HepG2 (cell line): ENCODE data around the gene ANKRD55. TPM values are rescaled to one million over a fixed set of nuclear protein-coding genes. Genes with fewer than 3 reads are reported as not detected.
A peak's percentile ranks its signal among the peaks of the same experiment; 100 is the strongest.

Experiments used
- ATAC-seq: fragments of 200-7000 bp; cut with Tn5 transposase; 3 replicates; pipeline ENCODE4 v1.9.1; 2020; ENCODE audit warnings: mild to moderate bottlenecking, moderate library complexity
- BruUV-seq: library from RNA; stranded (reverse); fragments of 400-500 nt; replicated peaks from 2 replicates; lab custom pipeline; 2021; lab: Mats Ljungman, UMichigan
- CTCF ChIA-PET: fragments of 300-600 bp; formaldehyde crosslinking; extraction: SDS; loops from one replicate; lab custom pipeline; 2021; ENCODE audit warnings: low total read pairs, inconsistent platforms, low intra/inter-chr PET ratio; lab: Yijun Ruan, JAX
- POLR2A ChIA-PET: fragments of 350-600 bp; sonication (Branson Sonifier 250); formaldehyde crosslinking; loops from one replicate; lab custom pipeline; 2020; ENCODE audit warnings: antibody characterized with exemption, inconsistent platforms; lab: Yijun Ruan, JAX
- DNase-seq: peaks from one replicate; pipeline ENCODE4 v3.0.0-alpha.2; 2015; ENCODE audit warnings: low spot score
- FAIRE-seq: peaks from 3 replicates; lab custom pipeline; 2011; peaks lifted over from hg19 to GRCh38; lab: Jason Lieb, UNC
- H2AFZ ChIP-seq: one replicate; pipeline ENCODE4 v1.6.1; 2011; ENCODE audit warnings: low read length, inconsistent platforms
- H3K27ac ChIP-seq: fragments of 300-600 bp; 3 replicates; pipeline ENCODE4 v1.8.0; 2011; ENCODE audit warnings: mixed run types, mild to moderate bottlenecking, mixed read lengths, low read length, inconsistent platforms; ENCODE audit not compliant: insufficient read depth; ENCODE audit errors: extremely low read length
- H3K27me3 ChIP-seq, 2 experiments: fragments of 200-600 bp in 1 of 2; 2 replicates in 1 of 2; 3 replicates in 1 of 2; pipeline versions ENCODE4 v1.6.0 to v1.8.0; 2011; ENCODE audit warnings: low read length in 2 of 2, mild to moderate bottlenecking in 2 of 2, moderate library complexity in 2 of 2, inconsistent platforms in 1 of 2; ENCODE audit not compliant: insufficient read depth in 2 of 2, control insufficient read depth in 1 of 2
- H3K36me3 ChIP-seq, 2 experiments: fragments of 200-600 bp in 1 of 2; replicated peaks in 1 of 2; 2 replicates in 1 of 2; 3 replicates in 1 of 2; pipeline versions ENCODE4 v1.5.1 to v1.8.0; 2011; ENCODE audit warnings: low read length in 2 of 2, inconsistent platforms in 1 of 2; ENCODE audit not compliant: insufficient read depth in 2 of 2, control insufficient read depth in 1 of 2
- H3K4me1 ChIP-seq: 2 replicates; pipeline ENCODE4 v1.5.1; 2012; ENCODE audit warnings: low read length, inconsistent platforms; ENCODE audit not compliant: insufficient read depth
- H3K4me2 ChIP-seq: 2 replicates; pipeline ENCODE4 v1.6.0; 2011; ENCODE audit warnings: low read depth, low read length, inconsistent platforms
- H3K4me3 ChIP-seq, 3 experiments: fragments of 200-600 bp in 1 of 3; sonication (generic), shearing (Covaris generic) in 1 of 3; replicated peaks in 1 of 3; 2 replicates each; pipeline ENCODE4 v1.5.1; 2011 to 2016; ENCODE audit warnings: low read length in 3 of 3, inconsistent platforms in 2 of 3, low read depth in 2 of 3, mild to moderate bottlenecking in 2 of 3, control low read depth in 1 of 3, mixed read lengths in 1 of 3; ENCODE audit not compliant: insufficient read depth in 1 of 3
- H3K79me2 ChIP-seq: one replicate; pipeline ENCODE4 v1.6.1; 2011; ENCODE audit warnings: low read length, inconsistent platforms; ENCODE audit not compliant: insufficient read depth
- H3K9ac ChIP-seq: 2 replicates; pipeline ENCODE4 v1.6.0; 2011; ENCODE audit warnings: mild to moderate bottlenecking, low read depth, low read length, inconsistent platforms; ENCODE audit not compliant: insufficient read depth
- H3K9me3 ChIP-seq: 2 replicates; pipeline ENCODE4 v1.5.1; 2012; ENCODE audit warnings: mild to moderate bottlenecking, low read length
- H4K20me1 ChIP-seq: 2 replicates; pipeline ENCODE4 v1.6.0; 2011; ENCODE audit warnings: inconsistent platforms, mild to moderate bottlenecking, low read length, moderate library complexity; ENCODE audit not compliant: insufficient read depth
- CENPX ChIP-seq: sonication (generic); formaldehyde crosslinking; IDR thresholded peaks from 2 replicates; pipeline ENCODE4 v1.9.0; 2021; ENCODE audit warnings: mild to moderate bottlenecking, missing genetic modification reagents, moderate library complexity
- IKZF1 ChIP-seq: fragments of 450-650 bp; IDR thresholded peaks from 2 replicates; pipeline ENCODE4 v1.7.1; 2016
- LCORL ChIP-seq, 2 experiments: fragments of 450-650 bp in 1 of 2; sonication (generic) in 1 of 2; formaldehyde crosslinking in 1 of 2; IDR thresholded peaks; 2 replicates each; pipeline versions ENCODE4 v1.5.0 to v1.6.1; 2017 to 2020; ENCODE audit warnings: antibody characterized with exemption in 1 of 2, missing genetic modification reagents in 1 of 2
- MEF2D ChIP-seq: sonication (generic); formaldehyde crosslinking; IDR thresholded peaks from 2 replicates; pipeline ENCODE4 v1.5.1; 2020; ENCODE audit warnings: mild to moderate bottlenecking, missing genetic modification reagents
- MLLT10 ChIP-seq: sonication (generic); formaldehyde crosslinking; IDR thresholded peaks from 2 replicates; pipeline ENCODE4 v1.4.0; 2020; ENCODE audit warnings: missing genetic modification reagents
- SAP130 ChIP-seq: IDR thresholded peaks from 2 replicates; pipeline ENCODE4 v1.6.1; 2016; ENCODE audit warnings: low read depth
- ZNF205 ChIP-seq: IDR thresholded peaks from 2 replicates; pipeline ENCODE4 v1.6.1; 2018; ENCODE audit warnings: missing biosample characterization, missing genetic modification reagents
- ZNF24 ChIP-seq: fragments of 450-650 bp; IDR thresholded peaks from 2 replicates; pipeline ENCODE4 v1.6.1; 2017; ENCODE audit warnings: antibody characterized with exemption, mild to moderate bottlenecking
- ZNF274 ChIP-seq: sonication (generic); formaldehyde crosslinking; IDR thresholded peaks from 2 replicates; pipeline ENCODE4 v1.5.1; 2020; ENCODE audit warnings: mild to moderate bottlenecking, missing genetic modification reagents
- ZNF780A ChIP-seq: sonication (generic); formaldehyde crosslinking; IDR thresholded peaks from 2 replicates; pipeline ENCODE4 v1.8.0; 2022; ENCODE audit warnings: mild to moderate bottlenecking, missing genetic modification reagents, moderate library complexity
- ZNF839 ChIP-seq: sonication (generic); formaldehyde crosslinking; IDR thresholded peaks from 2 replicates; pipeline ENCODE4 v1.4.0; 2020; ENCODE audit warnings: missing genetic modification reagents, mild to moderate bottlenecking, borderline replicate concordance
- WGBS: methylation state at CpG from one replicate; pipeline ENCODE4 v1.1.6; 2017; ENCODE audit warnings: low lambda C conversion rate; 5-methylcytosine and 5-hydroxymethylcytosine counted together
- in situ Hi-C: cut with HindIII; loops from 2 replicates; pipeline ENCODE4 v1.10.0; 2017; ENCODE audit warnings: low pct_unique_long_range_greater_than_20kb; ENCODE audit not compliant: extremely low pct_ligation_motif_present
- intact Hi-C: fragments of 100-400 bp; cut with micrococcal nuclease; formaldehyde crosslinking; loops from one replicate; pipeline ENCODE4 v1.10.0; 2022; ENCODE audit not compliant: unreplicated experiment
- polyA plus RNA-seq, 8 experiments: library from polyadenylated mRNA; depleted of rRNA in 3 of 8; stranded (reverse) in 7 of 8; unstranded in 1 of 8; fragments of >200 nt; fragmentation: Illumina TruSeq in 4 of 8; extraction: Trizol in 4 of 8; gene quantifications; 2 replicates each; pipeline versions ENCODE4 v1.2.1 to v1.2.3, GENCODE V29; 2011 to 2016; ENCODE audit warnings: low read depth in 4 of 8, missing spikeins in 1 of 8, mixed read lengths in 1 of 8; ENCODE audit not compliant: insufficient read depth in 1 of 8
- total RNA-seq, 5 experiments: library from RNA; depleted of rRNA; stranded (reverse); fragments of >200 nt; fragmentation: Illumina TruSeq; extraction: Trizol; gene quantifications; 2 replicates each; pipeline ENCODE4 v1.2.3, GENCODE V29; 2016; ENCODE audit warnings: low read depth in 1 of 5
- TF ChIP-seq, protein P1 (sequence below): sonication (generic); formaldehyde crosslinking; IDR thresholded peaks from 2 replicates; pipeline ENCODE4 v1.4.0; 2020; ENCODE audit warnings: low read depth, mild to moderate bottlenecking, missing genetic modification reagents
- TF ChIP-seq, protein P2 (sequence below): sonication (generic); formaldehyde crosslinking; IDR thresholded peaks from 2 replicates; pipeline ENCODE4 v1.5.0; 2020; ENCODE audit warnings: mild to moderate bottlenecking, low read depth, missing genetic modification reagents, borderline replicate concordance
- TF ChIP-seq, protein P3 (sequence below): sonication (generic); formaldehyde crosslinking; IDR thresholded peaks from 2 replicates; pipeline ENCODE4 v1.5.0; 2020; ENCODE audit warnings: mild to moderate bottlenecking, missing genetic modification reagents, moderate library complexity

ANKRD55 gene
- total and polyA plus RNA-seq, 2 of the 13 experiments (the other 11 are each of a cell fraction or from before 2014, with no cell fraction given), result 0.11 to 0.28 TPM

DNA sequence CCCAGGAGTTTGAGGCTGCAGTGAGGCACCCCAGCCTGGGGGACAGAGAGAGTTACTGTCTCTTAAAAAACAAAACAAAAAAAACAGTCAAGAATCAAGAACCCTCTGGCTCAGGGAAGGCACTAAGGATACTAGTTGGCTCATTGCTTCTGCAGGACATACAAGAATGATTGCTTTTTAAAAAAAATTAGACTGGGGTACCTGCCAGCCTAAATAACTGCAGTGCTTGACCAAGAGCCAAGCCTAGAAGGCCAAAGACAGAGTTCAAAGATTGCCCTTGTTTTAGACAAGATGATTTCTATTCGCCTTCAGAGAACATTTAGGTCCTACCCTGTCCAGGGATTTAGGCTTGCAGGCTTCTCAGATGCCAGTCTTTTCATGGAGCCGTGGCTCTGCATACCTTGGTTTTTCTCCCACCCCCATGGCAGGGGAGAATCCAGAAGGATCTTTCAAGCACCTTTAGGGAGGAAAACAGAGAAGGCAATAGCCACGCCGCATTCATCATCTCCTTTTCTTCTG is 144.6 kb downstream of the ANKRD55 start:
- no peak for DNase-seq
- ChIA-PET CTCF (no interaction called here), POLR2A (interaction anchor here (0.6 to 2.4 kb wide), 3 partner anchors 9 to 152 kb away, joined by 3 to 7 read pairs (median 6); no protein-coding TSS in a partner anchor)
- intact Hi-C loops, result no loop called here
- Histone ChIP-seq H3K79me2 (no peaks in the 10 kb centered on the region), H3K9ac (peak overlapping the region; percentile 28; the same call in 1 of the 2 replicates), H3K4me3 (peak overlapping the region in 1 of 3 experiments; percentile 36; a peak in 1 of 6 replicates), H3K36me3 (no peaks in the 10 kb centered on the region), H3K9me3 (no peaks in the 10 kb centered on the region), H2AFZ (peak overlapping the region; percentile 65), H3K4me2 (peak overlapping the region; percentile 81), H3K4me1 (peaks cover 53% of the 10 kb centered on the region), H3K27ac (peak overlapping the region; percentile 56), H4K20me1 (no peaks in the 10 kb centered on the region), H3K27me3 (no peaks in the 10 kb centered on the region)
- TF ChIP-seq ZNF205 (CRISPR knock-in tag) (no peak), LCORL (IDR thresholded peaks at IDR 0.05) (no peak), LCORL (CRISPR knock-in tag; IDR thresholded peaks at IDR 0.05) (no peak), ZNF274 (CRISPR knock-in tag) (no peak), SAP130 (no peak), ZNF24 (no peak), CENPX (CRISPR knock-in tag) (no peak), ZNF839 (CRISPR knock-in tag) (no peak), MEF2D (CRISPR knock-in tag) (no peak), MLLT10 (no peak), IKZF1 (no peak), ZNF780A (no peak)
- TF ChIP-seq, protein P1, sequence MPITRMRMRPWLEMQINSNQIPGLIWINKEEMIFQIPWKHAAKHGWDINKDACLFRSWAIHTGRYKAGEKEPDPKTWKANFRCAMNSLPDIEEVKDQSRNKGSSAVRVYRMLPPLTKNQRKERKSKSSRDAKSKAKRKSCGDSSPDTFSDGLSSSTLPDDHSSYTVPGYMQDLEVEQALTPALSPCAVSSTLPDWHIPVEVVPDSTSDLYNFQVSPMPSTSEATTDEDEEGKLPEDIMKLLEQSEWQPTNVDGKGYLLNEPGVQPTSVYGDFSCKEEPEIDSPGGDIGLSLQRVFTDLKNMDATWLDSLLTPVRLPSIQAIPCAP (CRISPR knock-in tag), result no peak
- TF ChIP-seq, protein P2, sequence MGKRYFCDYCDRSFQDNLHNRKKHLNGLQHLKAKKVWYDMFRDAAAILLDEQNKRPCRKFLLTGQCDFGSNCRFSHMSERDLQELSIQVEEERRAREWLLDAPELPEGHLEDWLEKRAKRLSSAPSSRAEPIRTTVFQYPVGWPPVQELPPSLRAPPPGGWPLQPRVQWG (CRISPR knock-in tag), result no peak
- TF ChIP-seq, protein P3, sequence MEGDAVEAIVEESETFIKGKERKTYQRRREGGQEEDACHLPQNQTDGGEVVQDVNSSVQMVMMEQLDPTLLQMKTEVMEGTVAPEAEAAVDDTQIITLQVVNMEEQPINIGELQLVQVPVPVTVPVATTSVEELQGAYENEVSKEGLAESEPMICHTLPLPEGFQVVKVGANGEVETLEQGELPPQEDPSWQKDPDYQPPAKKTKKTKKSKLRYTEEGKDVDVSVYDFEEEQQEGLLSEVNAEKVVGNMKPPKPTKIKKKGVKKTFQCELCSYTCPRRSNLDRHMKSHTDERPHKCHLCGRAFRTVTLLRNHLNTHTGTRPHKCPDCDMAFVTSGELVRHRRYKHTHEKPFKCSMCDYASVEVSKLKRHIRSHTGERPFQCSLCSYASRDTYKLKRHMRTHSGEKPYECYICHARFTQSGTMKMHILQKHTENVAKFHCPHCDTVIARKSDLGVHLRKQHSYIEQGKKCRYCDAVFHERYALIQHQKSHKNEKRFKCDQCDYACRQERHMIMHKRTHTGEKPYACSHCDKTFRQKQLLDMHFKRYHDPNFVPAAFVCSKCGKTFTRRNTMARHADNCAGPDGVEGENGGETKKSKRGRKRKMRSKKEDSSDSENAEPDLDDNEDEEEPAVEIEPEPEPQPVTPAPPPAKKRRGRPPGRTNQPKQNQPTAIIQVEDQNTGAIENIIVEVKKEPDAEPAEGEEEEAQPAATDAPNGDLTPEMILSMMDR (CRISPR knock-in tag), result no peak
- ATAC-seq, result peak; percentile 44
- in situ Hi-C loops, result no loop called here
- BruUV-seq, result no TSS peak
- 52% methylated on average over 4 of the region's 4 CpGs for WGBS
- no peak for FAIRE-seq
